Type B pancreatic cell (in vitro differentiated cells): Measurements from ENCODE around the gene IL22RA1. TPM values are rescaled to one million over a fixed set of nuclear protein-coding genes. Genes with fewer than 3 reads are reported as not detected.
A peak's percentile ranks its signal among the peaks of the same experiment; 100 is the strongest.

Source experiments
- DNase-seq: peaks from one replicate; pipeline ENCODE4 v3.0.0; 2021; ENCODE audit warnings: mixed read lengths; ENCODE audit not compliant: unreplicated experiment; ENCODE audit errors: extremely low spot score
- H3K27ac Mint-ChIP-seq: 2 replicates; pipeline ENCODE4 v1.8.0; 2021; ENCODE audit warnings: mild to moderate bottlenecking, mixed read lengths
- H3K27me3 Mint-ChIP-seq: 2 replicates; pipeline ENCODE4 v1.8.0; 2021; ENCODE audit warnings: mixed read lengths
- H3K36me3 Mint-ChIP-seq: 2 replicates; pipeline ENCODE4 v1.8.0; 2021; ENCODE audit warnings: mixed read lengths
- H3K4me1 Mint-ChIP-seq: one replicate; pipeline ENCODE4 v1.8.0; 2021; ENCODE audit warnings: mixed read lengths; ENCODE audit not compliant: unreplicated experiment
- H3K4me3 Mint-ChIP-seq: 2 replicates; pipeline ENCODE4 v1.8.0; 2021; ENCODE audit warnings: mild to moderate bottlenecking, mixed read lengths
- H3K9me3 Mint-ChIP-seq: 2 replicates; pipeline ENCODE4 v1.8.0; 2021; ENCODE audit warnings: mixed read lengths
- total RNA-seq: library from RNA; stranded (reverse); gene quantifications from 2 replicates; pipeline ENCODE4 v1.2.1, GENCODE V29; 2021; ENCODE audit warnings: low replicate concordance
- TF ChIP-seq, protein P1 (sequence below): fragments of 200-600 bp; sonication (generic); conservative IDR thresholded peaks from 2 replicates; pipeline ENCODE4 v1.5.0; 2021; ENCODE audit warnings: antibody characterized with exemption, mild to moderate bottlenecking

The IL22RA1 gene
- total RNA-seq, 1 donor from 2014 or later, result 1.1 TPM

- Mint-ChIP-seq H3K36me3 (no peaks in the 10 kb centered on the region), H3K4me1 (peaks cover 18% of the 10 kb centered on the region), H3K27me3 (peaks cover 6% of the 10 kb centered on the region), H3K27ac (peak overlapping the region; percentile 90), H3K4me3 (peak overlapping the region; percentile 55), H3K9me3 (no peaks in the 10 kb centered on the region)
- TF ChIP-seq, protein P1, sequence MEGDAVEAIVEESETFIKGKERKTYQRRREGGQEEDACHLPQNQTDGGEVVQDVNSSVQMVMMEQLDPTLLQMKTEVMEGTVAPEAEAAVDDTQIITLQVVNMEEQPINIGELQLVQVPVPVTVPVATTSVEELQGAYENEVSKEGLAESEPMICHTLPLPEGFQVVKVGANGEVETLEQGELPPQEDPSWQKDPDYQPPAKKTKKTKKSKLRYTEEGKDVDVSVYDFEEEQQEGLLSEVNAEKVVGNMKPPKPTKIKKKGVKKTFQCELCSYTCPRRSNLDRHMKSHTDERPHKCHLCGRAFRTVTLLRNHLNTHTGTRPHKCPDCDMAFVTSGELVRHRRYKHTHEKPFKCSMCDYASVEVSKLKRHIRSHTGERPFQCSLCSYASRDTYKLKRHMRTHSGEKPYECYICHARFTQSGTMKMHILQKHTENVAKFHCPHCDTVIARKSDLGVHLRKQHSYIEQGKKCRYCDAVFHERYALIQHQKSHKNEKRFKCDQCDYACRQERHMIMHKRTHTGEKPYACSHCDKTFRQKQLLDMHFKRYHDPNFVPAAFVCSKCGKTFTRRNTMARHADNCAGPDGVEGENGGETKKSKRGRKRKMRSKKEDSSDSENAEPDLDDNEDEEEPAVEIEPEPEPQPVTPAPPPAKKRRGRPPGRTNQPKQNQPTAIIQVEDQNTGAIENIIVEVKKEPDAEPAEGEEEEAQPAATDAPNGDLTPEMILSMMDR, result no peak
- no peak for DNase-seq
Observed at GRCh38 chr1:24119859-24120756, 22.8 kb downstream of the IL22RA1 start.

- H3K36me3 Mint-ChIP-seq, result no peaks in the 10 kb centered on the region
- DNase-seq, result no peak
- no peaks in the 10 kb centered on the region for H3K9me3 Mint-ChIP-seq
- peaks cover 6% of the 10 kb centered on the region for H3K27me3 Mint-ChIP-seq
- no peak overlapping the region for H3K4me3 Mint-ChIP-seq
- H3K27ac Mint-ChIP-seq, result peak overlapping the region; percentile 90
- TF ChIP-seq, protein P1, result no peak
- H3K4me1 Mint-ChIP-seq, result peaks cover 18% of the 10 kb centered on the region
Observed at GRCh38 chr1:24119489-24119858, 23.5 kb downstream of the IL22RA1 start.

GRCh38 chr1:24118410-24119242 is 24.3 kb downstream of the IL22RA1 start:
- H3K27ac Mint-ChIP-seq, result peak overlapping the region; percentile 48
- peaks cover 9% of the 10 kb centered on the region for H3K27me3 Mint-ChIP-seq

GRCh38 chr1:24117722-24118409 is 25.1 kb downstream of the IL22RA1 start:
- peaks cover 18% of the 10 kb centered on the region for H3K4me1 Mint-ChIP-seq
- H3K36me3 Mint-ChIP-seq, result no peaks in the 10 kb centered on the region
- H3K27me3 Mint-ChIP-seq, result peaks cover 9% of the 10 kb centered on the region
- peak overlapping the region; percentile 14 for H3K4me3 Mint-ChIP-seq
- DNase-seq, result no peak
- TF ChIP-seq, protein P1, result no peak
- no peaks in the 10 kb centered on the region for H3K9me3 Mint-ChIP-seq
- H3K27ac Mint-ChIP-seq, result peak overlapping the region; percentile 81

More at GRCh38 chr1:24118410-24119242, 24.3 kb downstream of the IL22RA1 start:
- no peak overlapping the region for H3K4me3 Mint-ChIP-seq
- TF ChIP-seq, protein P1, result no peak
- H3K9me3 Mint-ChIP-seq, result no peaks in the 10 kb centered on the region
- H3K4me1 Mint-ChIP-seq, result peaks cover 18% of the 10 kb centered on the region
- no peaks in the 10 kb centered on the region for H3K36me3 Mint-ChIP-seq
- no peak for DNase-seq

DNA sequence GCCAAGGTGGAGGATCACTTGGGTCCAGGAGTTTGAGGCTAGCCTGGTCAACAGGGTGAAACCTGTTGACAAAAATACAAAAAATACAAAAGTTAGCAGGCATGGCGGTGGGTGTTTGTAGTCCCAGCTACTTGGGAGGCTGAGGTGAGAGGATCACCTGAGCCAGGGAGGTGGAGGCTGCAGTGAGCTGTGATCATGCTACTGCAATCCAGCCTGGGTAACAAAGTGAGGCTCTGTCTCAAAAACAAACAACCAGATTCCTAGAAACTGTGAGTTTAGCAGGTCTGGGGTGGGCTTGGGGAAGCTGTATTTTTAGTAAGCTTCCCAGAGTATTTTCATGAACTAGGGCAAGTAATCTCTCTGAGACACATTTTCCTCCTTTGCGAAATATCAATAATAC is 25.8 kb downstream of the IL22RA1 start:
- H3K4me3 Mint-ChIP-seq, result no peak overlapping the region
- peaks cover 18% of the 10 kb centered on the region for H3K4me1 Mint-ChIP-seq
- H3K27me3 Mint-ChIP-seq, result peaks cover 9% of the 10 kb centered on the region
- H3K27ac Mint-ChIP-seq, result no peak overlapping the region
- H3K36me3 Mint-ChIP-seq, result no peaks in the 10 kb centered on the region
- TF ChIP-seq, protein P1, result no peak
- H3K9me3 Mint-ChIP-seq, result no peaks in the 10 kb centered on the region
- DNase-seq, result no peak
